K562 (cell line): ENCODE data around the gene FAM187B. TPM values are rescaled to one million over a fixed set of nuclear protein-coding genes. Genes with fewer than 3 reads are reported as not detected.

ENCODE experiments used
- BDP1 ChIP-seq: IDR thresholded peaks from 3 replicates; pipeline ENCODE4 v1.6.1; 2011; ENCODE audit not compliant: insufficient read length, insufficient read depth
- HSF4 ChIP-seq: fragments of 250-450 bp; sonication (Bioruptor Pico); IDR thresholded peaks from 2 replicates; pipeline ENCODE4 v2.1.2; 2022; ENCODE audit warnings: mild to moderate bottlenecking, moderate library complexity, borderline replicate concordance
- IRF2 ChIP-seq: sonication (generic); formaldehyde crosslinking; IDR thresholded peaks from 2 replicates; pipeline ENCODE4 v1.8.1; 2022; ENCODE audit warnings: mild to moderate bottlenecking, missing genetic modification reagents
- LEF1 ChIP-seq: fragments of 450-650 bp; IDR thresholded peaks from 2 replicates; pipeline ENCODE4 v1.6.1; 2016; ENCODE audit warnings: mild to moderate bottlenecking
- NR4A1 ChIP-seq, 2 experiments: fragments of 250-450 bp in 1 of 2; fragments of 450-650 bp in 1 of 2; sonication (Bioruptor Pico) in 1 of 2; IDR thresholded peaks; 2 replicates each; pipeline versions ENCODE4 v1.4.0 to v1.6.1; 2016 to 2020; ENCODE audit warnings: mild to moderate bottlenecking in 2 of 2, missing compliant biosample characterization in 1 of 2, missing genetic modification characterization in 1 of 2, moderate library complexity in 1 of 2
- PML ChIP-seq: IDR thresholded peaks from 2 replicates; pipeline ENCODE4 v1.6.1; 2012; ENCODE audit warnings: low read length, inconsistent platforms
- PURB ChIP-seq: sonication (generic); formaldehyde crosslinking; IDR thresholded peaks from 2 replicates; pipeline ENCODE4 v1.9.0; 2021; ENCODE audit warnings: low read depth, mild to moderate bottlenecking, missing genetic modification reagents
- SIRT6 ChIP-seq: IDR thresholded peaks from one replicate; pipeline ENCODE4 v1.6.1; 2012; ENCODE audit warnings: low read depth, mild to moderate bottlenecking, control low read depth, inconsistent platforms, low read length, moderate library complexity
- TBP ChIP-seq: optimal IDR thresholded peaks from 2 replicates; pipeline ENCODE3; 2011; ENCODE audit warnings: low read depth, low read length, improper control_type of control experiment
- TCFL5 ChIP-seq: fragments of 250-450 bp; sonication (Bioruptor Pico); conservative IDR thresholded peaks from 2 replicates; pipeline ENCODE4 v1.6.1; 2021; ENCODE audit warnings: mild to moderate bottlenecking, moderate library complexity, matching md5 sums
- ZNF551 ChIP-seq: fragments of 250-450 bp; sonication (Bioruptor Pico); IDR thresholded peaks from 2 replicates; pipeline ENCODE4 v1.5.0; 2021; ENCODE audit warnings: mild to moderate bottlenecking, moderate library complexity
- polyA plus RNA-seq, 8 experiments: library from polyadenylated mRNA; depleted of rRNA in 4 of 8; stranded (reverse) in 5 of 8; unstranded in 3 of 8; fragments of >200 nt; fragmentation: Nextera tagmentation in 2 of 8; fragmentation: Illumina TruSeq in 1 of 8; extraction: Ambion mirVana in 2 of 8; extraction: Trizol in 1 of 8; gene quantifications; 2 replicates each; pipeline versions ENCODE4 v1.2.1 to v1.2.3, GENCODE V29; 2011 to 2014; ENCODE audit warnings: inconsistent platforms in 1 of 8, missing spikeins in 1 of 8
- total RNA-seq, 7 experiments: library from RNA; depleted of rRNA in 6 of 7; stranded (reverse); fragments of >200 nt in 6 of 7; fragmentation: Illumina TruSeq in 2 of 7; extraction: Trizol in 2 of 7; gene quantifications; 2 replicates each; pipeline versions ENCODE4 v1.2.1 to v1.2.3, GENCODE V29; 2011 to 2021; ENCODE audit warnings: low replicate concordance in 1 of 7
- TF ChIP-seq, protein P1 (sequence below): sonication (generic); formaldehyde crosslinking; IDR thresholded peaks from 2 replicates; pipeline ENCODE4 v1.8.0; 2023; ENCODE audit warnings: mild to moderate bottlenecking, missing genetic modification reagents
- TF ChIP-seq, protein P2 (sequence below): sonication (generic); formaldehyde crosslinking; IDR thresholded peaks from 2 replicates; pipeline ENCODE4 v1.8.0; 2022; ENCODE audit warnings: mild to moderate bottlenecking, missing genetic modification reagents
- TF ChIP-seq, protein P3 (sequence below): sonication (generic); formaldehyde crosslinking; IDR thresholded peaks from 2 replicates; pipeline ENCODE4 v1.8.0; 2022; ENCODE audit warnings: mild to moderate bottlenecking, missing genetic modification reagents
- TF ChIP-seq, protein P4 (sequence below): fragments of 250-450 bp; sonication (Bioruptor Pico); IDR thresholded peaks from 2 replicates; pipeline ENCODE4 v1.8.0; 2022; ENCODE audit warnings: moderate library complexity, mild to moderate bottlenecking, inconsistent platforms

The FAM187B gene
- total and polyA plus RNA-seq, 9 of the 15 experiments (the other 6 are each of a cell fraction or from before 2014, with no cell fraction given): 0.04 to 0.09 TPM; not detected in 7

DNA sequence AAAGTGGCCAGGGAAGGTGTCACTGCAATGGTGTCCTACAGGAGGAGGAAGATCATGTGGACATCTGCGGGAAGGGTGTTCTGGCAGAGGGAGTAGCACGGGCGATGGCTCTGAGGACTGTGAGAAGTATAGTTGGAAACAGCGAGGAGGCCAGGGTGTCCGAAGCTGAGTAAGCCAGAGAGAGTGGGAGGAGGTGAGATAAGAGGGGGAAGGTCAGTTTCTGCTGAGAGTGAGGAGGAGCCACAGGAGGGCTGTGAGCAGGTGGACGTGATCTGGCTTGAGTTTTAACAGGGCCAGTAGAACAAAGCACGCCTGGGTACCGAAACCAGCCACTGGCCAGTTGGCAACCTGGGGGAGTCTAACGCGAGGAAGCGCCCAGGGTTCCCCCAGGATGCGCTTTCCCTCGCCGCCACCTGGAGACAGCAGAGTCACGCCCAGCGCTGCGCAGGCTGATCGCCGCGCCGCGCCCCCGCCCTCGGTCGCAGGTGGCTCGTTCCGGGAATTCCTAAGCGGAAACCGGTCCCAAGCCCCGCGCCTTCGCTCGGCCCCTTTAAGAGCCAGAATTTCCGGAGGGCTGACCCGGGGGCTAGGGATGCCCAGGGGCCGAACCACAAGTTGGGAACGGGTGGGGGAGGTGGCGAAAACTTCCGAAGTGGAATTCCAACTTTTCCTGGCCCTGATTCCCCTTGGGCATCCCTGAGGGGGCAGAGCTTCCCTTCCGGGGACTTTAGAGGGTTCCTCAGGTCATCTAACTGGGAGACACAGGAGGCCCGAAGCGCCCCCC is 19.2 kb upstream of the FAM187B start (continued):
- TF ChIP-seq, protein P1, sequence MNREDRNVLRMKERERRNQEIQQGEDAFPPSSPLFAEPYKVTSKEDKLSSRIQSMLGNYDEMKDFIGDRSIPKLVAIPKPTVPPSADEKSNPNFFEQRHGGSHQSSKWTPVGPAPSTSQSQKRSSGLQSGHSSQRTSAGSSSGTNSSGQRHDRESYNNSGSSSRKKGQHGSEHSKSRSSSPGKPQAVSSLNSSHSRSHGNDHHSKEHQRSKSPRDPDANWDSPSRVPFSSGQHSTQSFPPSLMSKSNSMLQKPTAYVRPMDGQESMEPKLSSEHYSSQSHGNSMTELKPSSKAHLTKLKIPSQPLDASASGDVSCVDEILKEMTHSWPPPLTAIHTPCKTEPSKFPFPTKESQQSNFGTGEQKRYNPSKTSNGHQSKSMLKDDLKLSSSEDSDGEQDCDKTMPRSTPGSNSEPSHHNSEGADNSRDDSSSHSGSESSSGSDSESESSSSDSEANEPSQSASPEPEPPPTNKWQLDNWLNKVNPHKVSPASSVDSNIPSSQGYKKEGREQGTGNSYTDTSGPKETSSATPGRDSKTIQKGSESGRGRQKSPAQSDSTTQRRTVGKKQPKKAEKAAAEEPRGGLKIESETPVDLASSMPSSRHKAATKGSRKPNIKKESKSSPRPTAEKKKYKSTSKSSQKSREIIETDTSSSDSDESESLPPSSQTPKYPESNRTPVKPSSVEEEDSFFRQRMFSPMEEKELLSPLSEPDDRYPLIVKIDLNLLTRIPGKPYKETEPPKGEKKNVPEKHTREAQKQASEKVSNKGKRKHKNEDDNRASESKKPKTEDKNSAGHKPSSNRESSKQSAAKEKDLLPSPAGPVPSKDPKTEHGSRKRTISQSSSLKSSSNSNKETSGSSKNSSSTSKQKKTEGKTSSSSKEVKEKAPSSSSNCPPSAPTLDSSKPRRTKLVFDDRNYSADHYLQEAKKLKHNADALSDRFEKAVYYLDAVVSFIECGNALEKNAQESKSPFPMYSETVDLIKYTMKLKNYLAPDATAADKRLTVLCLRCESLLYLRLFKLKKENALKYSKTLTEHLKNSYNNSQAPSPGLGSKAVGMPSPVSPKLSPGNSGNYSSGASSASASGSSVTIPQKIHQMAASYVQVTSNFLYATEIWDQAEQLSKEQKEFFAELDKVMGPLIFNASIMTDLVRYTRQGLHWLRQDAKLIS (CRISPR knock-in tag): no peak; the same call in 1 of the 2 replicates
- no peak for TF ChIP-seq NR4A1 (CRISPR knock-in tag; IDR thresholded peaks at IDR 0.05)
- TF ChIP-seq NR4A1 (tag; IDR thresholded peaks at IDR 0.05): no peak
- no peak; the same call in 1 of the 2 replicates for TF ChIP-seq LEF1
- no peak for TF ChIP-seq PURB
- no peak for TF ChIP-seq ZNF551 (CRISPR knock-in tag)
- TF ChIP-seq, protein P2, sequence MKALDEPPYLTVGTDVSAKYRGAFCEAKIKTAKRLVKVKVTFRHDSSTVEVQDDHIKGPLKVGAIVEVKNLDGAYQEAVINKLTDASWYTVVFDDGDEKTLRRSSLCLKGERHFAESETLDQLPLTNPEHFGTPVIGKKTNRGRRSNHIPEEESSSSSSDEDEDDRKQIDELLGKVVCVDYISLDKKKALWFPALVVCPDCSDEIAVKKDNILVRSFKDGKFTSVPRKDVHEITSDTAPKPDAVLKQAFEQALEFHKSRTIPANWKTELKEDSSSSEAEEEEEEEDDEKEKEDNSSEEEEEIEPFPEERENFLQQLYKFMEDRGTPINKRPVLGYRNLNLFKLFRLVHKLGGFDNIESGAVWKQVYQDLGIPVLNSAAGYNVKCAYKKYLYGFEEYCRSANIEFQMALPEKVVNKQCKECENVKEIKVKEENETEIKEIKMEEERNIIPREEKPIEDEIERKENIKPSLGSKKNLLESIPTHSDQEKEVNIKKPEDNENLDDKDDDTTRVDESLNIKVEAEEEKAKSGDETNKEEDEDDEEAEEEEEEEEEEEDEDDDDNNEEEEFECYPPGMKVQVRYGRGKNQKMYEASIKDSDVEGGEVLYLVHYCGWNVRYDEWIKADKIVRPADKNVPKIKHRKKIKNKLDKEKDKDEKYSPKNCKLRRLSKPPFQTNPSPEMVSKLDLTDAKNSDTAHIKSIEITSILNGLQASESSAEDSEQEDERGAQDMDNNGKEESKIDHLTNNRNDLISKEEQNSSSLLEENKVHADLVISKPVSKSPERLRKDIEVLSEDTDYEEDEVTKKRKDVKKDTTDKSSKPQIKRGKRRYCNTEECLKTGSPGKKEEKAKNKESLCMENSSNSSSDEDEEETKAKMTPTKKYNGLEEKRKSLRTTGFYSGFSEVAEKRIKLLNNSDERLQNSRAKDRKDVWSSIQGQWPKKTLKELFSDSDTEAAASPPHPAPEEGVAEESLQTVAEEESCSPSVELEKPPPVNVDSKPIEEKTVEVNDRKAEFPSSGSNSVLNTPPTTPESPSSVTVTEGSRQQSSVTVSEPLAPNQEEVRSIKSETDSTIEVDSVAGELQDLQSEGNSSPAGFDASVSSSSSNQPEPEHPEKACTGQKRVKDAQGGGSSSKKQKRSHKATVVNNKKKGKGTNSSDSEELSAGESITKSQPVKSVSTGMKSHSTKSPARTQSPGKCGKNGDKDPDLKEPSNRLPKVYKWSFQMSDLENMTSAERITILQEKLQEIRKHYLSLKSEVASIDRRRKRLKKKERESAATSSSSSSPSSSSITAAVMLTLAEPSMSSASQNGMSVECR (CRISPR knock-in tag): peak; percentile 75; the same call in 1 of the 2 replicates
- TF ChIP-seq SIRT6: no peak
- TF ChIP-seq, protein P3, sequence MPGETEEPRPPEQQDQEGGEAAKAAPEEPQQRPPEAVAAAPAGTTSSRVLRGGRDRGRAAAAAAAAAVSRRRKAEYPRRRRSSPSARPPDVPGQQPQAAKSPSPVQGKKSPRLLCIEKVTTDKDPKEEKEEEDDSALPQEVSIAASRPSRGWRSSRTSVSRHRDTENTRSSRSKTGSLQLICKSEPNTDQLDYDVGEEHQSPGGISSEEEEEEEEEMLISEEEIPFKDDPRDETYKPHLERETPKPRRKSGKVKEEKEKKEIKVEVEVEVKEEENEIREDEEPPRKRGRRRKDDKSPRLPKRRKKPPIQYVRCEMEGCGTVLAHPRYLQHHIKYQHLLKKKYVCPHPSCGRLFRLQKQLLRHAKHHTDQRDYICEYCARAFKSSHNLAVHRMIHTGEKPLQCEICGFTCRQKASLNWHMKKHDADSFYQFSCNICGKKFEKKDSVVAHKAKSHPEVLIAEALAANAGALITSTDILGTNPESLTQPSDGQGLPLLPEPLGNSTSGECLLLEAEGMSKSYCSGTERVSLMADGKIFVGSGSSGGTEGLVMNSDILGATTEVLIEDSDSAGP (CRISPR knock-in tag): peak; percentile 95
- no peak; the same call in 1 of the 2 replicates for TF ChIP-seq PML
- TF ChIP-seq, protein P4, sequence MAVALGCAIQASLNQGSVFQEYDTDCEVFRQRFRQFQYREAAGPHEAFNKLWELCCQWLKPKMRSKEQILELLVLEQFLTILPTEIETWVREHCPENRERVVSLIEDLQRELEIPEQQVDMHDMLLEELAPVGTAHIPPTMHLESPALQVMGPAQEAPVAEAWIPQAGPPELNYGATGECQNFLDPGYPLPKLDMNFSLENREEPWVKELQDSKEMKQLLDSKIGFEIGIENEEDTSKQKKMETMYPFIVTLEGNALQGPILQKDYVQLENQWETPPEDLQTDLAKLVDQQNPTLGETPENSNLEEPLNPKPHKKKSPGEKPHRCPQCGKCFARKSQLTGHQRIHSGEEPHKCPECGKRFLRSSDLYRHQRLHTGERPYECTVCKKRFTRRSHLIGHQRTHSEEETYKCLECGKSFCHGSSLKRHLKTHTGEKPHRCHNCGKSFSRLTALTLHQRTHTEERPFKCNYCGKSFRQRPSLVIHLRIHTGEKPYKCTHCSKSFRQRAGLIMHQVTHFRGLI (CRISPR knock-in tag): no peak
- TF ChIP-seq TBP: peak; percentile 26
- no peak for TF ChIP-seq IRF2 (CRISPR knock-in tag)
- no peak for TF ChIP-seq HSF4 (CRISPR knock-in tag)
- TF ChIP-seq TCFL5 (CRISPR knock-in tag): no peak
- no peak for TF ChIP-seq BDP1
